RWPE1 (cell line): ENCODE measurements around the gene CABYR.

Experiments
- CTCF ChIA-PET: fragments of 350-600 bp; sonication (Branson Sonifier 250); formaldehyde crosslinking; extraction: SDS; loops from one replicate; lab custom pipeline; 2021; lab: Yijun Ruan, JAX
- POLR2A ChIA-PET: fragments of 400-600 bp; formaldehyde crosslinking; extraction: SDS; loops from one replicate; lab custom pipeline; 2020; ENCODE audit warnings: antibody characterized with exemption; ENCODE audit not compliant: low non-redundant PET; lab: Yijun Ruan, JAX
- DNase-seq: peaks from one replicate; pipeline ENCODE4 v3.0.0; 2012; ENCODE audit warnings: low spot score
- H3K27ac ChIP-seq: fragments of 450-650 bp; 2 replicates; pipeline ENCODE4 v1.5.1; 2017
- CTCF ChIP-seq: fragments of 450-650 bp; conservative IDR thresholded peaks from 2 replicates; pipeline ENCODE4 v1.5.1; 2017; ENCODE audit warnings: low read depth, mild to moderate bottlenecking

Gene CABYR

GRCh38 chr18:24112874-24113615, 25.8 kb upstream of the CABYR start:
- TF ChIP-seq CTCF: no peak
- POLR2A ChIA-PET: no interaction called here
- DNase-seq: peak; percentile 53
- peak overlapping the region; percentile 34 for H3K27ac ChIP-seq
- CTCF ChIA-PET: interaction anchor here (0.6 kb wide), 1 partner anchor 86 kb away, joined by 7 read pairs; no protein-coding TSS in a partner anchor

GRCh38 chr18:24114924-24115549, 23.8 kb upstream of the CABYR start:
- TF ChIP-seq CTCF: no peak
- DNase-seq: no peak
- CTCF ChIA-PET: interaction anchor here (0.6 kb wide), 1 partner anchor 198 kb away, joined by 4 read pairs; no protein-coding TSS in a partner anchor
- POLR2A ChIA-PET: no interaction called here
- no peak overlapping the region for H3K27ac ChIP-seq

- ChIA-PET CTCF (no interaction called here), POLR2A (no interaction called here)
- no peak for DNase-seq
- no peak overlapping the region for H3K27ac ChIP-seq
- TF ChIP-seq CTCF: no peak
These were observed 23.2 kb upstream of the CABYR start for GRCh38 chr18:24115628-24116027.

GRCh38 chr18:24118750-24119577, 19.9 kb upstream of the CABYR start:
- DNase-seq: peak; percentile 51
- POLR2A ChIA-PET: no interaction called here
- no peak overlapping the region for H3K27ac ChIP-seq
- peak; percentile 85 for TF ChIP-seq CTCF
- CTCF ChIA-PET: interaction anchor here (0.7 to 0.8 kb wide), 2 partner anchors 154 to 251 kb away, joined by 3 read pairs; no protein-coding TSS in a partner anchor

DNA sequence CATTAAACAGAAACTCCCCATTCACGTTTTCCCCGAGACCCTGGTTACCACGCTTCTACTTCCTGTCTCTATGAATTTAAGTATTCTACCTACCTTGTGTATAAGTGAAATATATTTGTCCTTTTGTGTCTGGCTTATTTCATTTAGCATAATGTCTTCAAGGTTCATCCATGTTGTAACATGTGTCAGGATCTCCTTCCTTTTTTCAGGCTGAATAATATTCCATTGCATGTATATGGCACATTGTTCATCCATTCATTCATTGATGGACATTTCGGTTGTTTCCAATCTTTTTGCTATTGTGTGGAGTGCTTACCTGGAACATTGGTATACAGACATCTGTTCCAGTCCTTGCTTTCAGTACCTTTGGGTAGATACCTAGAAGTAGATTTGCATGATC, 18.2 kb upstream of the CABYR start:
- CTCF ChIA-PET: no interaction called here
- TF ChIP-seq CTCF: no peak
- DNase-seq: no peak
- POLR2A ChIA-PET: no interaction called here
- H3K27ac ChIP-seq: no peak overlapping the region

GRCh38 chr18:24121625-24122024, 17.2 kb upstream of the CABYR start:
- ChIA-PET CTCF (no interaction called here), POLR2A (no interaction called here)
- no peak for DNase-seq
- H3K27ac ChIP-seq: no peak overlapping the region
- TF ChIP-seq CTCF: no peak
